GM18499 (cell line): Measurements from ENCODE around the gene ALG12.

Source experiments
- ATAC-seq: cut with Tn5 transposase; IDR thresholded peaks from one replicate; pipeline ENCODE4 v1.9.1; 2021; ENCODE audit warnings: moderate number of reproducible peaks; ENCODE audit not compliant: insufficient read depth, unreplicated experiment

The ALG12 gene

GRCh38 chr22:49958366-49958921 lies 40.2 kb upstream of the ALG12 start:
- no peak for ATAC-seq

GRCh38 chr22:49957826-49958365 lies 39.7 kb upstream of the ALG12 start:
- no peak for ATAC-seq

- no peak for ATAC-seq
Observed at GRCh38 chr22:49956914-49957825, 38.9 kb upstream of the ALG12 start.

GRCh38 chr22:49956418-49956770 lies 38.2 kb upstream of the ALG12 start:
- ATAC-seq, result no peak

- ATAC-seq, result no peak
Observed at GRCh38 chr22:49955581-49956417, 37.6 kb upstream of the ALG12 start.

GRCh38 chr22:49954991-49955580 lies 36.8 kb upstream of the ALG12 start:
- ATAC-seq, result no peak

- ATAC-seq, result no peak
Observed at GRCh38 chr22:49954354-49954753, 36.1 kb upstream of the ALG12 start.

- ATAC-seq, result no peak
Observed at GRCh38 chr22:49953680-49954344, 35.6 kb upstream of the ALG12 start.

- no peak for ATAC-seq
Observed at GRCh38 chr22:49953027-49953679, 34.9 kb upstream of the ALG12 start.

- no peak for ATAC-seq
Observed at GRCh38 chr22:49951986-49952896, 34.0 kb upstream of the ALG12 start.

- no peak for ATAC-seq
Observed at GRCh38 chr22:49951678-49951985, 33.4 kb upstream of the ALG12 start.

GRCh38 chr22:49951000-49951677 lies 32.9 kb upstream of the ALG12 start:
- no peak for ATAC-seq

- no peak for ATAC-seq
Observed at GRCh38 chr22:49950396-49950994, 32.3 kb upstream of the ALG12 start.

- ATAC-seq, result no peak
Observed at GRCh38 chr22:49949914-49950292, 31.7 kb upstream of the ALG12 start.

- ATAC-seq, result no peak
Observed at GRCh38 chr22:49948958-49949913, 31.0 kb upstream of the ALG12 start.

- ATAC-seq, result no peak
Observed at GRCh38 chr22:49948116-49948957, 30.1 kb upstream of the ALG12 start.
